NCI-H1436 treated with DMSO at 0.1 percent for 48 hours (cell line): ENCODE data around the gene FBXO48.

ENCODE experiments used
- DNase-seq: peaks from one replicate; lab custom pipeline; 2025; lab: John Stamatoyannopoulos, UW

FBXO48 gene

DNA sequence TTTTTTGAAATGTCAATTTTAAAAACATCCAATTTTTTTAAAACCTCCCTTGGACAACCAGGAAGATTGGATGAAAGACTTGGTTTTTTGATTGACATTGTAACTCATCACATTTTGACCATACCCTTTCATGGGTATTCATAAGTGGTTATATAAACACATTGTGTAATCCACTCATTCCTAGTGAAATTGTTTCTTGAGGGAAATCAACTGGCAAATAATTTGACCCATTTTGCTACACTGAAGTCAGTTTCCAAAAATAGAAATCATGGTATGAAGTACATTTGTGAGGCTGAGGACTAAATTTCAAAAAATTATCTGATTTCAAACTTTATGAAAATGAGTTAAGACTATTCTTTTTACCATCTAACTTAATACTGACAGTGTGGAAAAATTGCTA, 31.5 kb downstream of the FBXO48 start:
- no peak for DNase-seq

GRCh38 chr2:68434981-68435380, 32.1 kb downstream of the FBXO48 start:
- no peak for DNase-seq

GRCh38 chr2:68432696-68433658, 34.1 kb downstream of the FBXO48 start:
- no peak for DNase-seq

- no peak for DNase-seq
Observed at GRCh38 chr2:68431316-68431972, 35.6 kb downstream of the FBXO48 start.

- no peak for DNase-seq
Observed at GRCh38 chr2:68429311-68429826, 37.7 kb downstream of the FBXO48 start.

DNA sequence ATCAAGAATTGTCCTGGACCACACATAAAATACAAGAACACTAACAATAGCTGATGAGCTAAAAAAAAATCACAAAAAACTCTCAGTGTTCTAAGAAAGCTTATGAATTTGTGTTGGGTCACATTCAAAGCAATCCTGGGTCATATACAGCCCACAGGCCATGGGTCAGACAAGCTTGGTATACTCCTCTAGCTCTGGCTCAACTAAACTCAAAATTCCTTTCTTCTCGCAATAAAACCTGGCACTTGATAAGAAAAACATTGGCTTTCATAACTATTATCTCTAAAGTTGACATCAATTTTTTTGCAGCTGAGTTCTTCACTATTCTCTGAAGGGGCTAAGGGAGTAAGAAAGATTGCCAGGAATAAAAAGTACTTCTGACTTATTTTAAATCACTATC, 38.3 kb downstream of the FBXO48 start:
- DNase-seq = no peak

DNA sequence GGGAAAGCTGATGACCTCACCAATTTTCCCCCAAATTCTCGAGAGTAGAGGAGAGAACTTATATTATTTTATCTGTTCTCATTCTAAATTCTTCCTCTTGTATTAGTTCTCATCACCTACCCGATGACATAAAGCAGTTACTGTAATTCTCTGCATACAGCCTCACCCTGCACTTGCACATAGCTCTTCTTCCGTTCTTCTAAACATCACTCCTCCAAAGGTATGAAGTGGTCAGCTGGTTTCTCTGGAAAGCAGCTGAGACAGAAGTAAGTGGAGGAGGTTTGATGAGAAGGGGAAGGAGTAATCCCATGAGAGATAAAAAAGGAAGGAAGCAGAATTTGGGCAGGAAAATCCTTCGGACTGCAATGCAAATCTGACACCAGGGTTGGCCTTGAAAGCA, 39.0 kb downstream of the FBXO48 start:
- DNase-seq = no peak

DNA sequence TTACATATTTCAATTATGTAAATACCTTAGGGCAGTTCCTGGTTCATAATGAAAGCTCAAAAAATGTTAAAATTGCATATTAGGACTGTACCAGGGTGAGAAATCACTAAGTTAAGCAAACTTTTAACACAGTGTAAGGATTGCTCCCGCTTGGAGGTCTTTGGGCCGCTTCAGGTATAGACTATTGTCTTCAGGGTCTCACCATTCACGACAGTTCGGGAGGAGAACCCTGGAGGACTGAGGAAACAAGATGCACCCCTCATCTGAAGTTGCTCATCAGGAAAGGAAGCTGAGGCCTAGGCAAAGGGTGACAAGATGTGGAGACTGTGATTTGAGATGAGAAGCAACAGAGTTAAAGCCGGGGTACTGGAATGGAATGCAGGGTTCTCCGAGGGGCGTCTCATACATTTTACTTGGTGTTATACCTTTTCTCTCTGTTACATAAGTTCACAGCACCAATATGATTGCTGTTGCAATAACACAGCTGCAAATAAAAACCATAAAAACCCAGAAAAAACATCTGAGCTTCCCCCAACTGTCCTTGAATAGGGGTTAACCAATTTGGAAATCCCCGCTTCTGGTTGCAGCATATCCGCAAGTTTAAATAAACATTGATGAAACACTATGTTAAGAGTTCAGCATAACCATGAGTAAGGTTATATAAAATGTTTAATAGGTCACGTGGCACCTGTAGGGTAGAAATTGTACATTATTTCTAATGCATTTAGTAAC, 40.1 kb downstream of the FBXO48 start:
- DNase-seq = no peak

DNA sequence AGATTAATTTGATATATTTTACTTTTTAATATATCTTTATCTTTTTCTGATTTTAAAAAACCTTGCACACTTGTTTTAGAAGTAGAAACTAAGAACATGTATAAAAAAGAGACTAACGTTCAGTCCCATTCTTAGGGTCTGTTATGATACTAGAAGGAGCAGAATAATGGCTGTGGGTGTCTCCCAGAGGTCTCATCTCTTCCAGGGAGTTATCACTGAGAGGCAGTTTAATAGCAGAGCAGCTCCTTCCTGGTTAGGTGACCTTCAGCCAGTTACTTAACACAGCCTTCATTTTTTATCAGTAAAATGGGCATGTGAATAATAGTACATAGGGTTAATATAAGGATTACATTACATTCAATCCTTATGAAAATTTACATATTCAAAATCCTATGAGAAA, 40.6 kb downstream of the FBXO48 start:
- no peak for DNase-seq

- DNase-seq = no peak
Observed at GRCh38 chr2:68425503-68425902, 41.6 kb downstream of the FBXO48 start.

DNA sequence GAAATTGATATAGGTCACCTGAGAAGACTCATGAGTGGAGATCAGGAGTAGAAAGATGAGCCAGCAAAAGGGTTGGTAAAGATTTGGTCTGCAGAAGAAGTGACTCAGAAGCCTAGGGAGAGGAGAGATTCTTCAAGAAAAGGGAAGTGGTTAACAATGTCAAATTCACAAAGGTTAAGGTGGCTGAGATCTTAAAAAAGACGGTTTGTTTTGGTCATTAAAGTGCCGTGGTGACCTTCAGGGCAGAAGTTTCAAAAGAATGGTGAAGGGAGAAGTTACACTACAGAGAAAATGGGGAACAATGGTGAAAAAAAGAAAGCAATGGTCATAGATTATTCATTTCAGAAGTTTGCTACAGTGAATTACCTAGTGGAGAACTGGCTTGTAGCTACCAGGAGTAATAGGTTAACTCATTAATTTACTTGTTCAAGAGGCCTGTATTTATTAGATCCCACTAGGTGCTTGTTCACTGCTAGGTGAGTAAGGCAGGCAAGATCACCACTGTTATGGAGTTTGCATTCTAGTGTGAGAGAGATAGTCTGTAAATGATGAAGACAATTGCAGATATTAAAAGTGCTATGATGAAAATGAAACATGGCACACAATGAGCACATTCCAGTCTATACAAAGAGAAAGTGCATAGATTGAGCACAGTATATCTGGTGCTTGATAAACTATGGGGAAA, 43.0 kb downstream of the FBXO48 start:
- DNase-seq = no peak

DNA sequence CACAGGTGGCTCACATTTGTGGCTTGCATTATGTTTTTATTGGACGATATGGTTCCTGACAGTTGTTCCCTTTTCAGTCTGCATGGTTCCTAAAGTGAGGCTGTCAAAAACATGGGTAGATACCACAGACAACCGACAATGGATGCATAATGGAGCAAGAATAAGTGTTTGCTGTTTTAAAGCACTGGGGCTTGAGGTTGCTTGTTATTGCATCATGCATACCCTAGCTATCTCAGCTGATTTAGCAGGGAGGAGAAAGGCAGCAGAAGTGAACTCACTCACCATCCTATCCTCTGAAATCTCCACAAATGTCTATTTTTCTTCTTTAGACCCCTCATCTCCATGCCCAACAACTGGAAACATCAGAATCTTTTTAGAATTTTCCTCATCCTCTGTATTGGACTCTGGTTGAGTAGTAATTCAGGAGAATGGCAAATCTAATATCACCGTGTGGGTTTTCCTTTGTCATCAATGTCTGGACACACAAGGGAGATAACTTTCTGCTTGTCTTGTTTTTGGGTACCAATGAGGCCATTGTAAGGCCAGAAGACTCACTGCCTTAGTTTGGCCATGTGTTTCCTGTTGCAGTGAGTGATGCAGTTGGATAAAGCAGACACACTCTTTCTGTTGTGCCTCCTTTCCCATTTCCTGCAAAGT, 46.7 kb downstream of the FBXO48 start:
- DNase-seq = no peak

- DNase-seq = no peak
Observed at GRCh38 chr2:68418855-68419254, 48.2 kb downstream of the FBXO48 start.

- DNase-seq = no peak
Observed at GRCh38 chr2:68418419-68418818, 48.7 kb downstream of the FBXO48 start.

GRCh38 chr2:68417926-68418325, 49.2 kb downstream of the FBXO48 start:
- DNase-seq = no peak

DNA sequence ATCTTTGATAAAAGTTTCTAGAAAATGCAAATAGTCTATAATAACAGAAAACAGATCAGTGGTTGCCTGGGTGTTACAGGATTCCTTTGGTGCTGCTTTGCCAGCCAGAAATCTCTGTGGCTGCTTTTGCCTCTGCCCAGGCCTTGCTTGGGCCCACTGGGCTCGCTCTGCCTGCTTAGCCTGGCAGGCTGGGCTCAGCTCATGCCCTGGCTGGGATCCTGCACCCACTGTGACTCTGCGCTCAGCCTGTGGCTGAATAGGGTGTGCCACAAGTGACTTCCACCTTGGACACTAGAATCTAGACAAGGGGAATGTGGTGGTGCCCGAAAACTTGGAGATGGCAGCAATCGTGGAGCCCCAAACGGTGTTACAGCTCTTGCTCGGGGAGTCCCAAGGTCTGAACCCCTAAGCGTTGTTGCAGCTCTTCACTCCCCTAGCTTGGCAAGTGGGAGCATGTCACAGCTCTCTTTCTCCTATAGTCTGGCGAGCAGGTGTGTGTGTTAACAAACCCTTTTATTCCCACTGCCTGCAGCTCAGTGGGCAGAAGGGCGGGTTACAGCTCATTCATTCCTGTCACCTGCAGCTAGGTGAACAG, 50.9 kb downstream of the FBXO48 start:
- no peak for DNase-seq

GRCh38 chr2:68415521-68415920, 51.6 kb downstream of the FBXO48 start:
- DNase-seq = no peak

GRCh38 chr2:68414876-68415275, 52.2 kb downstream of the FBXO48 start:
- no peak for DNase-seq

DNA sequence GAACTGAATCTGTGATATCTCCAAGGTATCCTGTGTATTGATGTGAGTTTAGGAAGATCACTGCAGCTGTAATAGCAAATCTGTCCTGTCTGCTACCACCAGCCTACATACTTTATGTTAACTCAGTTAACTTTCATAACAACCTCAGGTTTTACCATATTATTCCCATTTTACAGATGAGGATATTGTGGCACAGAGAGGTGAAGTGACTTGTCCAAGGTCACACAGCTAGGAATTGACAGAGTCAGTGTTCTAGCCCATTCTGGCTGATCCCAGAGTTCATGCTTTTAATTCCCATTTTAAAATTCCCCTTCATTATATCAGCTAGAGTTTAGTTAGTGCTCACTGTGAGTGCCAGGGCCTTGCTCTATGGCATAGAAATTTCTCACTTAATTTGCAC, 52.6 kb downstream of the FBXO48 start:
- no peak for DNase-seq

DNA sequence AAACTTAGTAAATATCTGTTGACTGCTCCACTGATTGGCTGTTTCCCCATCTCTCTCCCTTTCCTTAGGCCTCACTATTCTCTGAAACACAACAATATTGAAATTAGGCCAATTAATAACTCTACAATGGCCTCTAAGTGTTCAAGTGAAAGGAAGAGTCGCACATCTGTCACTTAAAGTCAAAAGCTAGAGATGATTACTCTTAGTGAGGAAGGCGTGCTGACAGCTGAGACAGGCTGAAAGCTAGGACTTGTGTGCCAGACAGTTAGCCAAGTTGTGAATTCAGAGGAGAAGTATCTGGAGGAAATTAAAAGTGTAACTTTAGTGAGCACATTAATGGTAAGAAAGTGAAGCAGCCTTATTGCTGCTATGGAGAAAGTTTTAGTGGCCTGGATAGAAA, 53.6 kb downstream of the FBXO48 start:
- no peak for DNase-seq
